Endothelial cell of umbilical vein (primary cell): ENCODE data around the gene ADCY2. TPM values are rescaled to one million over a fixed set of nuclear protein-coding genes. Genes with fewer than 3 reads are reported as not detected.

Experiments
- BruUV-seq: library from RNA; stranded (reverse); fragments of 400-500 nt; replicated peaks from 2 replicates; lab custom pipeline; 2021; lab: Mats Ljungman, UMichigan
- CTCF ChIA-PET: fragments of 300-600, 350-600 bp; sonication (Branson Sonifier 250); formaldehyde crosslinking; loops from one replicate; lab custom pipeline; 2021; ENCODE audit warnings: antibody characterized with exemption, inconsistent platforms; lab: Charles Lee
- POLR2A ChIA-PET: fragments of 300-600, 350-600 bp; sonication (Branson Sonifier 250); formaldehyde crosslinking; loops from one replicate; lab custom pipeline; 2021; ENCODE audit warnings: antibody characterized with exemption, inconsistent platforms; lab: Charles Lee
- DNase-seq: peaks from one replicate; pipeline ENCODE4 v3.0.0-alpha.2; 2011; ENCODE audit warnings: low read depth, low spot score
- FAIRE-seq: peaks from 2 replicates; lab custom pipeline; 2011; peaks lifted over from hg19 to GRCh38; lab: Jason Lieb, UNC
- H2AFZ ChIP-seq: 2 replicates; pipeline ENCODE4 v1.6.0; 2012; ENCODE audit warnings: low read depth, low read length, control low read depth, inconsistent platforms
- H3K27ac ChIP-seq: 2 replicates; pipeline ENCODE4 v1.5.1; 2011; ENCODE audit warnings: low read depth, mild to moderate bottlenecking, control low read depth, low read length, moderate library complexity; ENCODE audit not compliant: insufficient read depth
- H3K27me3 ChIP-seq, 2 experiments: 2 replicates each; pipeline versions ENCODE4 v1.6.0 to v1.6.1; 2011; ENCODE audit warnings: low read length in 2 of 2, mixed read lengths in 1 of 2; ENCODE audit not compliant: control insufficient read depth in 2 of 2, insufficient read depth in 2 of 2
- H3K36me3 ChIP-seq, 2 experiments: 2 replicates in 1 of 2; 3 replicates in 1 of 2; pipeline ENCODE4 v1.5.1; 2011; ENCODE audit warnings: low read length in 2 of 2, mild to moderate bottlenecking in 1 of 2, moderate library complexity in 1 of 2; ENCODE audit not compliant: control insufficient read depth in 2 of 2, insufficient read depth in 2 of 2; ENCODE audit errors: extremely low read depth in 1 of 2
- H3K4me1 ChIP-seq: 3 replicates; pipeline ENCODE4 v1.5.1; 2011; ENCODE audit warnings: mild to moderate bottlenecking, low read length; ENCODE audit not compliant: control insufficient read depth, insufficient read depth; ENCODE audit errors: extremely low read depth
- H3K4me2 ChIP-seq: 2 replicates; pipeline ENCODE4 v1.6.1; 2011; ENCODE audit warnings: low read length, control low read depth, mixed read lengths; ENCODE audit not compliant: insufficient read depth
- H3K4me3 ChIP-seq, 3 experiments: fragments of 200-600 bp in 1 of 3; sonication (generic), shearing (Covaris generic) in 1 of 3; replicated peaks in 1 of 3; 2 replicates each; pipeline ENCODE4 v1.5.1; 2011 to 2016; ENCODE audit warnings: control low read depth in 3 of 3, low read length in 3 of 3, mild to moderate bottlenecking in 2 of 3, inconsistent platforms in 1 of 3, low read depth in 1 of 3, moderate library complexity in 1 of 3; ENCODE audit not compliant: insufficient read depth in 1 of 3
- H3K79me2 ChIP-seq: 2 replicates; pipeline ENCODE4 v1.6.0; 2012; ENCODE audit warnings: low read length, inconsistent platforms; ENCODE audit not compliant: control insufficient read depth, insufficient read depth
- H3K9ac ChIP-seq: replicated peaks from 2 replicates; pipeline ENCODE3; 2011; ENCODE audit warnings: low read length, control low read depth; ENCODE audit not compliant: insufficient read depth; ENCODE audit errors: extremely low read depth
- H3K9me1 ChIP-seq: replicated peaks from 3 replicates; pipeline ENCODE4 v1.6.0; 2011; ENCODE audit warnings: mild to moderate bottlenecking, low read length; ENCODE audit not compliant: control insufficient read depth, insufficient read depth; ENCODE audit errors: extremely low read depth
- H3K9me3 ChIP-seq: replicated peaks from 2 replicates; pipeline ENCODE4 v1.5.1; 2012; ENCODE audit warnings: low read length, inconsistent platforms; ENCODE audit not compliant: control insufficient read depth, insufficient read depth
- H4K20me1 ChIP-seq: replicated peaks from 2 replicates; pipeline ENCODE3; 2011; ENCODE audit warnings: mild to moderate bottlenecking, low read length; ENCODE audit not compliant: control insufficient read depth, insufficient read depth; ENCODE audit errors: extremely low read depth
- CTCF ChIP-seq, 2 donors: IDR thresholded peaks; 1 replicate in 1 of 2; 2 replicates in 1 of 2; pipeline ENCODE4 v1.5.1; 2011; ENCODE audit warnings: low read length in 2 of 2, mild to moderate bottlenecking in 2 of 2, moderate library complexity in 2 of 2, control low read depth in 1 of 2, inconsistent platforms in 1 of 2, low read depth in 1 of 2; ENCODE audit not compliant: insufficient read depth in 1 of 2; ENCODE audit errors: extremely low read depth in 1 of 2
- EZH2 ChIP-seq: IDR thresholded peaks from 2 replicates; pipeline ENCODE4 v1.6.1; 2012; ENCODE audit warnings: borderline replicate concordance, low read depth, mild to moderate bottlenecking, moderate library complexity, low read length, inconsistent platforms; ENCODE audit not compliant: severe bottlenecking
- FOS ChIP-seq: IDR thresholded peaks from 2 replicates; pipeline ENCODE4 v1.6.1; 2011; ENCODE audit warnings: mild to moderate bottlenecking, low read length, moderate library complexity, borderline replicate concordance; ENCODE audit not compliant: insufficient read depth
- GATA2 ChIP-seq: IDR thresholded peaks from 2 replicates; pipeline ENCODE4 v1.7.0; 2011; ENCODE audit warnings: low read depth, mild to moderate bottlenecking, moderate library complexity, mixed read lengths, low read length; ENCODE audit not compliant: insufficient read length, insufficient read depth
- JUN ChIP-seq: IDR thresholded peaks from 2 replicates; pipeline ENCODE4 v1.6.1; 2011; ENCODE audit warnings: borderline replicate concordance, low read depth; ENCODE audit not compliant: insufficient read length, insufficient read depth
- MAX ChIP-seq: IDR thresholded peaks from 2 replicates; pipeline ENCODE4 v1.6.1; 2011; ENCODE audit not compliant: insufficient read depth, insufficient read length
- MYC ChIP-seq: IDR thresholded peaks from one replicate; pipeline ENCODE4 v1.6.1; 2011; ENCODE audit warnings: mild to moderate bottlenecking, low read depth, low read length
- POLR2A ChIP-seq: IDR thresholded peaks from 2 replicates; pipeline ENCODE4 v1.6.1; 2012; ENCODE audit warnings: low read depth, mild to moderate bottlenecking, control low read depth, low read length
- POLR2AphosphoS5 ChIP-seq: IDR thresholded peaks from 2 replicates; pipeline ENCODE4 v1.6.1; 2012; ENCODE audit warnings: low read depth, mild to moderate bottlenecking, control low read depth, low read length, moderate library complexity; ENCODE audit not compliant: insufficient read depth
- dilution Hi-C: fragments of 300-500 bp; cut with MboI; formaldehyde crosslinking; loops from one replicate; pipeline ENCODE4 v1.15.0; 2019; ENCODE audit warnings: low sequenced_read_pairs; ENCODE audit not compliant: extremely low pct_ligation_motif_present
- intact Hi-C: fragments of 100-400 bp; cut with micrococcal nuclease; formaldehyde crosslinking; loops from one replicate; pipeline ENCODE4 v1.10.0; 2022
- polyA plus RNA-seq, 4 experiments: library from polyadenylated mRNA; depleted of rRNA in 3 of 4; stranded (reverse) in 3 of 4; unstranded in 1 of 4; fragments of >200 nt; gene quantifications; 2 replicates each; pipeline versions ENCODE4 v1.2.1 to v1.2.3, GENCODE V29; 2011 to 2012; ENCODE audit warnings: missing spikeins in 1 of 4
- total RNA-seq: library from RNA; stranded (reverse); gene quantifications from 2 replicates; pipeline ENCODE4 v1.2.3, GENCODE V29; 2021

ADCY2 gene
- total and polyA plus RNA-seq, 2 donors (not counting 3 experiments of a cell fraction or from before 2014, with no cell fraction given): under 0.01 TPM; not detected in 1

GRCh38 chr5:7348168-7348854 lies 47.6 kb upstream of the ADCY2 start:
- no peaks in the 10 kb centered on the region for H3K36me3 ChIP-seq
- CTCF ChIA-PET: no interaction called here
- peaks cover 2% of the 10 kb centered on the region for H3K9me3 ChIP-seq
- no peak for TF ChIP-seq GATA2
- TF ChIP-seq JUN: no peak
- TF ChIP-seq FOS: no peak
- TF ChIP-seq POLR2AphosphoS5: no peak
- TF ChIP-seq EZH2: no peak
- TF ChIP-seq CTCF (IDR thresholded peaks at IDR 0.05; ENCODE audit: extremely low read depth in 1 of 2, insufficient read depth in 1 of 2, low read depth in 1 of 2, low read length in 2 of 2): no peak
- no peak for TF ChIP-seq POLR2A
- TF ChIP-seq MYC: no peak
- no peak for TF ChIP-seq MAX
- no peak overlapping the region for H3K27ac ChIP-seq
- H2AFZ ChIP-seq: no peak overlapping the region
- BruUV-seq: no TSS peak
- dilution Hi-C loops: no loop called here
- FAIRE-seq (no peak), DNase-seq (no peak)
- H3K4me2 ChIP-seq: no peak overlapping the region
- intact Hi-C loops: no loop called here
- H3K4me3 ChIP-seq: no peak overlapping the region
- H3K79me2 ChIP-seq: no peaks in the 10 kb centered on the region
- no peak overlapping the region for H3K9ac ChIP-seq
- POLR2A ChIA-PET: no interaction called here
- H3K27me3 ChIP-seq: no peaks in the 10 kb centered on the region
- H4K20me1 ChIP-seq: no peaks in the 10 kb centered on the region
- H3K4me1 ChIP-seq: no peaks in the 10 kb centered on the region
- no peaks in the 10 kb centered on the region for H3K9me1 ChIP-seq
